ENCODE results near the gene ITPRIPL2. TPM values are rescaled to one million over a fixed set of nuclear protein-coding genes. Genes with fewer than 3 reads are reported as not detected.

Gene ITPRIPL2
- total RNA-seq = 10 to 100 TPM; 58.9 to 92.5 (median 75.7) TPM

- peak; percentile 33 for DNase-seq (ENCODE audit: low spot score)
- ATAC-seq (ENCODE audit: low FRiP score) = peak; percentile 77
- TF ChIP-seq CTCF (IDR thresholded peaks at IDR 0.05) = no peak
Measured at GRCh38 chr16:19113577-19114358, at the start of gene ITPRIPL2. Gene ITPRIPL2, plus strand, starts transcription at chr16:19113964. Its CDS starts 498 bp downstream, at chr16:19114462.

GRCh38 chr16:19066988-19067348, 46.8 kb upstream of the ITPRIPL2 start:
- DNase-seq (ENCODE audit: low spot score) (no peak), ATAC-seq (ENCODE audit: low FRiP score) (no peak)
- no peak for TF ChIP-seq CTCF (IDR thresholded peaks at IDR 0.05)

- peak; percentile 96 for DNase-seq (ENCODE audit: low spot score)
- TF ChIP-seq CTCF (IDR thresholded peaks at IDR 0.05) = no peak
- peak; percentile 99 for ATAC-seq (ENCODE audit: low FRiP score)
Measured at GRCh38 chr16:19067349-19068236, 46.2 kb upstream of the ITPRIPL2 start, which contains the start of gene COQ7. Gene COQ7, plus strand, starts transcription at chr16:19067614. Its CDS starts 51 bp downstream, at chr16:19067665.

GRCh38 chr16:19068237-19068815, 45.4 kb upstream of the ITPRIPL2 start:
- DNase-seq (ENCODE audit: low spot score) (no peak), ATAC-seq (ENCODE audit: low FRiP score) (no peak)
- no peak for TF ChIP-seq CTCF (IDR thresholded peaks at IDR 0.05)

- ATAC-seq (ENCODE audit: low FRiP score) = no peak
Measured at GRCh38 chr16:19071811-19072777, 41.7 kb upstream of the ITPRIPL2 start.

More at GRCh38 chr16:19071811-19072777, 41.7 kb upstream of the ITPRIPL2 start:
- peak; percentile 31 for DNase-seq (ENCODE audit: low spot score)
- TF ChIP-seq CTCF (IDR thresholded peaks at IDR 0.05) = no peak

All from omental fat pad (tissue), 4 donors.